ENCODE measurements around the gene ADARB1.

ADARB1 gene

DNA sequence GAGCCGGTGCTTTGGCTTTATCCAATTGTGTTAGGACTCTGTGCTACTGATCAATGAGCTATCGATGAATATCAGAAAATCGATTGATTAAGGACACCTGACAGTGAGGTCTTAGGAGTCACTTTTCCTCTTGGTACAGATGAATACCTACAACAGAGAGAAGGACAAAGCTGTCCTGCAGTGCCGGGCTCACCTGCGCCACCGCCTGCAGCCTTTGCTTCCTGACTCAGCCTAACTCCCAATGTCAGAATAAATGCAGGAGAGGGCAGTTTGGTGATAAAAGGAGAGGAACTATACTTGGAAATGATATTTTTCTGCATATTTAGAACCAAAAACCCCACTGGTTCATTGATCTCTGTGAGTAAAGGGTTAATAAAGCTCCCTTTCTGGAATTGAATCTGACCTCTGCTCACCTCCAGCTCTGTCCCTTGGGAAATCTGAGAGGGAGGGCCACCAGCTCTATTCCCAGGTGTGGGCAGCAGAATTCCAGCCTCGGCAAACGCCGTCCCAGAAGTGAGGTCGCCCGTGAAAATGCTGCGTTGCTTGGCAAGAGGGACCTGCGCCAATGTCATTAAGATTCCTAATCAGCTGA is 174.0 kb downstream of the ADARB1 start:
- TF ChIP-seq, protein P1, sequence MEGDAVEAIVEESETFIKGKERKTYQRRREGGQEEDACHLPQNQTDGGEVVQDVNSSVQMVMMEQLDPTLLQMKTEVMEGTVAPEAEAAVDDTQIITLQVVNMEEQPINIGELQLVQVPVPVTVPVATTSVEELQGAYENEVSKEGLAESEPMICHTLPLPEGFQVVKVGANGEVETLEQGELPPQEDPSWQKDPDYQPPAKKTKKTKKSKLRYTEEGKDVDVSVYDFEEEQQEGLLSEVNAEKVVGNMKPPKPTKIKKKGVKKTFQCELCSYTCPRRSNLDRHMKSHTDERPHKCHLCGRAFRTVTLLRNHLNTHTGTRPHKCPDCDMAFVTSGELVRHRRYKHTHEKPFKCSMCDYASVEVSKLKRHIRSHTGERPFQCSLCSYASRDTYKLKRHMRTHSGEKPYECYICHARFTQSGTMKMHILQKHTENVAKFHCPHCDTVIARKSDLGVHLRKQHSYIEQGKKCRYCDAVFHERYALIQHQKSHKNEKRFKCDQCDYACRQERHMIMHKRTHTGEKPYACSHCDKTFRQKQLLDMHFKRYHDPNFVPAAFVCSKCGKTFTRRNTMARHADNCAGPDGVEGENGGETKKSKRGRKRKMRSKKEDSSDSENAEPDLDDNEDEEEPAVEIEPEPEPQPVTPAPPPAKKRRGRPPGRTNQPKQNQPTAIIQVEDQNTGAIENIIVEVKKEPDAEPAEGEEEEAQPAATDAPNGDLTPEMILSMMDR (IDR thresholded peaks at IDR 0.05; ENCODE audit: insufficient read depth, low read length, missing control alignments), result no peak
- DNase-seq (ENCODE audit: low read depth, low spot score), result no peak
- ChIA-PET POLR2A (interaction anchor here (0.9 to 1.5 kb wide), 2 partner anchors 14 to 20 kb away, joined by 3 read pairs; no protein-coding TSS in a partner anchor), CTCF (interaction anchor here (1.1 to 2.7 kb wide), 4 partner anchors 14 to 110 kb away, joined by 3 to 9 read pairs (median 5); no protein-coding TSS in a partner anchor)
- H3K4me3 ChIP-seq (ENCODE audit: low read depth, low read length), result peak overlapping the region; percentile 25

DNA sequence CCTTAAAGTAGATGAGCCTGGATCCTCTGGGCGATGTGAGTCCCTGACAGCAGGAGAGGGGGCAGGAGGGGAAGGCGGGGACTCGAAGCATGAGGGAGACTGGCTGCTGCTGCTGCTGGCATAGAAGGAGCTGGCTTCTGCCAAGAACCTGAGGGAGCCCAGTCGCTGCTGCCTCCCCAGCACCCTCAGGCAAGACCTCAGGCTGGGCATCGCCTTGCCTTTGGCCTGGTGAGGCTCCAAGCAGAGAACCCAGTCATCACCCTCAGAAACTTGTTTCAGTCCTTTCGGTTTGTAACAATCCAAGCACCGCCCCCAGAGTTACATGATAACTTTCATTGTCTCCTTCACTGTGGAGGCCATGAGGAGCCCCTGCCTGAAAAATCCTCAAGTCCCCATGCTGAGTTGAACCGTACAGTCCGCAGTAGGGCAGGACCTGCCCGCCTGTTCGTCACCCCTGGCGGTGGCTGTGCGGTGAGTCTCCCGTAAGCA is 174.6 kb downstream of the ADARB1 start:
- TF ChIP-seq, protein P1 (IDR thresholded peaks at IDR 0.05; ENCODE audit: insufficient read depth, low read length, missing control alignments), result no peak
- ChIA-PET POLR2A (interaction anchor here (0.9 to 1.5 kb wide), 2 partner anchors 14 to 21 kb away, joined by 3 read pairs; no protein-coding TSS in a partner anchor), CTCF (interaction anchor here (1.6 to 2.7 kb wide), 3 partner anchors 14 to 111 kb away, joined by 5 to 9 read pairs (median 5); no protein-coding TSS in a partner anchor)
- DNase-seq (ENCODE audit: low read depth, low spot score), result no peak
- peak overlapping the region; percentile 25 for H3K4me3 ChIP-seq (ENCODE audit: low read depth, low read length)

DNA sequence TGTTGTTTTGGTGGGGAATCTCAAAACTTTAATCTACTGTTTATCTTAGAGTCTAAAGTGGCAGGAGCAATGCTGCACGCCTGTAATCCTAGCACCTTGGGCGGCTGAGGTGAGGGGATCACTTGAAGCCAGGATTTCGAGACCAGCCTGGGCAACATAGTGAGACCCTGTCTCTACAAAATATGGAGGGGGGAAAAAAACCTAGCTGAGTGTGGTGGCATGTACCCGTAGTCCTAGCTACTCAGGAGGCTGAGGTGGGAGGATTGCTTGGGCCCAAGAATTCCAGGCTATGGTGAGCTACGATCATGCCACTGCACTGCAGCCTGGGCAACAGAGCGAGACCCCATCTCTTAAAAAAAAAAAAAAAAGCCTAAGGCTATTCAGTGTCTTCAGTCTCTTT is 175.2 kb downstream of the ADARB1 start:
- DNase-seq (ENCODE audit: low read depth, low spot score), result no peak
- POLR2A ChIA-PET, result no interaction called here
- no peak overlapping the region for H3K4me3 ChIP-seq (ENCODE audit: low read depth, low read length)
- TF ChIP-seq, protein P1 (IDR thresholded peaks at IDR 0.05; ENCODE audit: insufficient read depth, low read length, missing control alignments), result no peak
- CTCF ChIA-PET, result interaction anchor here (2.7 kb wide), 1 partner anchor 109 kb away, joined by 9 read pairs; no protein-coding TSS in a partner anchor

DNA sequence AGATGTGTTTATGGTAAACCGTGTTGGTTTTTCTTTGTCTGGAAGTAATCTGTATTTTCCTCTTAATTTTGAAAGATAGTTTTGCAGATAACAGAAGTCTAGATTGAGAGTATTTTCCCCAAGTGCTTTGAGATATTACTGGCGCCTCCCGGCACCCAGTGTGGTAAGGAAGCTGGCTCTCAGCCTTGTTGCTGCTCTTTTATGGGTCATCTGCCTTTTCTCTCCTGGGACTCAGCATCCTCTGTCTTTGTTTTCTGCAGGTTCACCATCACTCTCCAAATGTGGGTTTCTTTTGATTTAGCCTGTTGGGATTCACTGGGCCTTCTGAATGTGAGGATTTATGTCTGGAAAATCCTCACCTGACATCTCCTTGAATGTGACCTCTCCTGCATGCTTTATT is 175.9 kb downstream of the ADARB1 start:
- no peak overlapping the region for H3K4me3 ChIP-seq (ENCODE audit: low read depth, low read length)
- POLR2A ChIA-PET, result no interaction called here

DNA sequence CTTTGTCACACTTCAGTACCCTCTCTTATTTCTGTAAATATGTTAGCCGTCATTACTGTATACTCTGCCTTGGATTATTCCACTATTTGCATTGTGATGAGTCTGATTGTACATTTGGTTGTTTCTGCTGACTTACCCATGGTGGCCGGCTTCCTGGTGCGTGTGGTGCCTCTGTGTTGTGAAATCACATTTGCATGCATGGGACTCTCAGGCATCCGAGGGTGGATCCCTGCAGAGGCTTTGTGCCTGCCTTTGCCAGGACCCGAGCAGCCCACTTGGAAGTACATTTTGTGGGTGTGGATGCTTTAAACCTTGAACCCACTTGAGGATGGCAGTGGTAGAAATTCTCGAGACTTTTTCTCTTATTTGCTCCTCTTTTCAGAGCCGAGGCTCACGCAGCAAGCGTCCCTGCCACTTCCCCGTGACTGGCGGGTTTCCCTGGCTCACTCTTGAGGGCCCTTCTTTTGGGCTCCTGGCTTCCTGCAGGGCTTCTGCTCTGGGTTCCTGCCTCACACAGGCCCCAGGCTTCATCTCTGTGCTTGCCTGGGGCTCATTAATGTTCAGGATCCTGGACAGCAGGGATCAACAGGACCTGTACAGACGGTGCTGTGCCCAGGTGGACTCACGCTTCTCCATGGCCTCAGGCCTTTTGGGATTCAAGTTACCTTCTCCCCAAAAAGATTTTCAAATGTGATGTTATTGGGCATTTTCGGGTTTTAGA is 176.7 kb downstream of the ADARB1 start:
- DNase-seq (ENCODE audit: low read depth, low spot score), result no peak
- ChIA-PET CTCF (interaction anchor here (1.6 kb wide), 1 partner anchor 114 kb away, joined by 3 read pairs; no protein-coding TSS in a partner anchor), POLR2A (no interaction called here)
- TF ChIP-seq, protein P1 (IDR thresholded peaks at IDR 0.05; ENCODE audit: insufficient read depth, low read length, missing control alignments), result no peak
- no peak overlapping the region for H3K4me3 ChIP-seq (ENCODE audit: low read depth, low read length)

More for the DNA sequence above, 175.9 kb downstream of the ADARB1 start:
- TF ChIP-seq, protein P1 (IDR thresholded peaks at IDR 0.05; ENCODE audit: insufficient read depth, low read length, missing control alignments), result no peak
- CTCF ChIA-PET, result no interaction called here
- DNase-seq (ENCODE audit: low read depth, low spot score), result no peak
